ENCODE results near the gene UBAC2.

The UBAC2 gene

DNA sequence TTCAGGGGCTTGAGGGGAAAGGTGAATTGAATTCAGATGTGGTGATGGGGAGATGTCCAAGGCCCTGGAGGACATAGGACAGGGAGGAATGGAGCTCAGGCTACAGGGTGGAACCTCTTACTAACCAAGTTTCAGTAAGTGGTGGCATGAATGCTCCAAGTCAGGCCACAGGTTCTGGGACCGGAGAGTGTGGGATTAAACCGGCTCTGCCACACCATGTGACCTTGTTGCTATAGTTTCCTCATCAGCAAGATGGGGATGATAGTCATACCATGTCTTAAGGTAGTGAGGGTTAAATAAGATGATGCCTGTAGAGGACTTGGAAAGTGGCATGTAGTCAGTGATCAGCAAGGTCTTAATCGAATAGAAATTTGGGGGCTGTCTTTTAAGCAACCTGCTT lies 90.2 kb downstream of the UBAC2 start:
- no peak for DNase-seq (ENCODE audit: low read depth in 1 of 2, low spot score in 1 of 2)

DNA sequence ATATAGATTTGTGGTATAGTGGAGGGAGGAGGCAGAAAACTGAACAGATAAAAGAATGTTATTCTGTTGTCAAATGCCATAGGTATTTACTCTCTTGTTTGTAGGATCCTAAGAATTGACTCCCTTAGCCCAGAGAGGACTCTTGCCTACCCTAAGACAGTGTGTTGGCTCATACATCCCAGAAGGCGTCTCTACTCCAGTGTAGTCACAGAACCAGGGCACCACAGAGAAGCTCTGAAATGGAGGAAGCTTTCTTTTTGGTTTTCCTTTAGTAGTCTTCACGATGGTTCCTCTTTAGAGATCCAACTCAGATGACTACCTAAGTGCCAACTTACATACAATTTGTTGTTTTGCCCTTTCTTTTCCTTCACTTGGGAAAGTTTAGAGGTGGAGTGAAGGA lies 92.5 kb downstream of the UBAC2 start:
- DNase-seq (ENCODE audit: low read depth in 1 of 2, low spot score in 1 of 2): no peak

- no peak for DNase-seq (ENCODE audit: low read depth in 1 of 2, low spot score in 1 of 2)
These were observed 93.5 kb downstream of the UBAC2 start for GRCh38 chr13:99294198-99294597.

GRCh38 chr13:99294958-99295357 lies 94.3 kb downstream of the UBAC2 start:
- no peak for DNase-seq (ENCODE audit: low read depth in 1 of 2, low spot score in 1 of 2)

DNA sequence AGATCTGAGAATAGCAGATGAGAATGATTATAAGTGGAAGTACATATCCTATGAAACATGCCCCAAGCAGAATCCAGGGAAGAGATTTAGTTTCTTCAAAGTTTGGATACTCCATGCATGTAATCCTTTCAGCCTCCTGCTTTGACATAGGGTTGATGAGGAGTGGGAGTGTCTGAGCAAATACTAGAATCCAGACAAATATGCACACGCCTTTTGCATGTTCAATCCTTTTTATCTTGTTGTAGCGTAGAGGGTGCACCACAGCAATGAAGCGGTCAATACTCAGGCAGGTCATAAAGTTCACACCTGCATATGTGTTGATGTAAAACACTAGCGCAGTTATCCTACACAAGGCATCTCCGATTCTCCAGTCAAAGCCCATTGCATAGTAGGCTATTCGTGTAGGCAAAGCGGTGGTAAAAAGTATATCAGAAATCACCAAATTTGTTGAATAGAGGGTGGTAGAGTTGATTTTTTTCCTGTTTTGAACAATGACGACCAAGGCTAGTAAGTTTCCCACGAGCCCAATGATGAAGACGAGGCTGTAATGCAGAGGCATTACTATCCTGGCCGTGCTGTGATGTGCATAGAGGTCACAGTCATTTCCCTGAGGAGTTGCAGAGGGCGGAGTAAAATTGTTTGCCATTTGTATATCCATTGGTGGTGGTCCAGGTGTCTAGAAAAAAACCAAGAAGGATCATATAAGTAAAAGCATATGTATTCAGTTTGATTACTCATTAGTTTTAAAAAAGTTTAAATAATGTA lies 95.0 kb downstream of the UBAC2 start:
- no peak for DNase-seq (ENCODE audit: low read depth in 1 of 2, low spot score in 1 of 2)

DNA sequence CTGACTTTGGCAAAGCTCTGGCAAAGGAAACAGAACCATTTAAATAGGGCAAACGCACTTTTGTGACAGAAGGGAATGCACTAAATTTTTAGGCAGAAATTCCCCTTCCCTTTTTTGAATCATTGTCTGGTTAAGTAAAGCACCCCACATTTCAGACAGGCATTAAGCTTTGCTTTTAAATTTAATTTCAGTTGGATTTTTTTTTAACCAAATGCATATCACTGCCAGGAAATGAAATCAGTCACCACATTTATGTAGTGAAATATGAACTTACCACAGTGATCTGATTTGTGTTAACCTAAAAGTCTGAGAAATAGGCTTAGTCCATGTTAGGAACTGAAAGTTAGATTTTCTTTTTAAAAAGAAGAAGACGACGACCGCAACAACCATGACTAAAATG lies 95.7 kb downstream of the UBAC2 start:
- DNase-seq (ENCODE audit: low read depth in 1 of 2, low spot score in 1 of 2): no peak

DNA sequence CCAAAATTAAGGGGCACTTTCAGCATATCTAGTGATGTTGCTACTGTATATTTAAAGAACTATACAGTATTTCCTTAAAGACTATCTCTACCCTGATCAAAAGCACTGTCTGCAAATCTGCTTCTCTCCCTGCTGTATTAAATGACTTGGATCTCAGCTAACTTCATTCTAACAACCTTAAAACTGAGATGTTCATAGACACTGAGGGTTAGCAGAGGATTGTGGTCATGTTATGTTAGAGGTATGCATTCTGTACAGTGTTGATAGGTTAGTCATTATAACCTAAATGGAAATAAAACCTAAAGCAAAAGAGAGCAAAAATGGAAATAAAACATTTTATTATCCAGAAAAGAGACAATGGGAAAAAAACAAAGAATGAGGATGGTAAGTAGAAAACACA lies 96.7 kb downstream of the UBAC2 start:
- no peak for DNase-seq (ENCODE audit: low read depth in 1 of 2, low spot score in 1 of 2)

DNA sequence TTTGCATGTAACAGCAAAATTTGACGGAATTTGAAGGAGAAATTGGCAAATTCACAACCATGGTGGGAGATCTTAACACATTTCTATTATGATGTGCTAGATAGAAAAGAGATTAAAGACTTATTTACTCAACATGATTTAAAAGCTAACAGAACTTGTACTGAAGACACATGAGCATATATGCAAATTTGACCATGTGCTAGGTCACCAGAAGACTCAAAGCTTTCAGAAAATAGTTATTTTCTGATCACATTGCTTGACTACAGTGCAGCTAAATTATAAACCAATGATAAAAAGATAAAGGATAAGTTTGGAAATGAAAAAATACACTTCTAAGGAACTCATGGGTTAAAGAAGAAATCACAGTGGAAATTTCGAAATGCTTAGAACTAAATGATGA lies 97.4 kb downstream of the UBAC2 start:
- no peak for DNase-seq (ENCODE audit: low read depth in 1 of 2, low spot score in 1 of 2)

DNA sequence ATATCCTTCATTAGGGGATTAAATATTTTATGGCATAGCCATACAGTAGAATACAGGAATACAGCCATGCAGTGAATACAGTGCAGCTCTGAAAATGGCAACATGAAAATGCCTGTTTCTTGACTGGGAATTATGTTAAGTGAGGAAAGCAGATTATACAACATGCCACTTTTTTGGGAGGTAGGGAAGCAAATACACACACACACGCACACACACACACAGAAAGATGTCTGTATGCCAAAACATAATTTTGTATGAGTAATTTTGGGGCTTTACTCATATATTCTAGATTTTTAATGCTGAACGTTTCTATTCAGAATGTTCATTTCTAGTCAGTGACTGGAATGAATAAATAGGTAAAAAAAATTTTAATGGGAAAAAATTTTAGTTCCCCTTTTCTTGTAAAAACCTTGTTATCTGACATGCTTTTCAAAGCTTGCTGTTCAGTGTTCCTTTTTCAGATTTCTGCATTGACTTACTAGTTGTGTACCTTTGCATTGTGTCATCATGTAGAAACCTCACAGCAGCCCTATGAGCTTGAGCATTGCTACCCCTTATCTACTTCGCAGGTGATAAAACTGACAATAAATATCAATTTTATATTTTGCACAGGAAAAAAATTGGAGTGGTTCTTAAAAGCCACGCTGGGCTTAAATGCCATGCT lies 98.7 kb downstream of the UBAC2 start:
- no peak for DNase-seq (ENCODE audit: low read depth in 1 of 2, low spot score in 1 of 2)

- DNase-seq (ENCODE audit: low read depth in 1 of 2, low spot score in 1 of 2): no peak
These were observed 99.3 kb downstream of the UBAC2 start for GRCh38 chr13:99299920-99300341.

- no peak for DNase-seq (ENCODE audit: low read depth in 1 of 2, low spot score in 1 of 2)
These were observed 100.6 kb downstream of the UBAC2 start for GRCh38 chr13:99301056-99301838.

GRCh38 chr13:99301913-99302636 lies 101.4 kb downstream of the UBAC2 start:
- no peak for DNase-seq (ENCODE audit: low read depth in 1 of 2, low spot score in 1 of 2)

DNA sequence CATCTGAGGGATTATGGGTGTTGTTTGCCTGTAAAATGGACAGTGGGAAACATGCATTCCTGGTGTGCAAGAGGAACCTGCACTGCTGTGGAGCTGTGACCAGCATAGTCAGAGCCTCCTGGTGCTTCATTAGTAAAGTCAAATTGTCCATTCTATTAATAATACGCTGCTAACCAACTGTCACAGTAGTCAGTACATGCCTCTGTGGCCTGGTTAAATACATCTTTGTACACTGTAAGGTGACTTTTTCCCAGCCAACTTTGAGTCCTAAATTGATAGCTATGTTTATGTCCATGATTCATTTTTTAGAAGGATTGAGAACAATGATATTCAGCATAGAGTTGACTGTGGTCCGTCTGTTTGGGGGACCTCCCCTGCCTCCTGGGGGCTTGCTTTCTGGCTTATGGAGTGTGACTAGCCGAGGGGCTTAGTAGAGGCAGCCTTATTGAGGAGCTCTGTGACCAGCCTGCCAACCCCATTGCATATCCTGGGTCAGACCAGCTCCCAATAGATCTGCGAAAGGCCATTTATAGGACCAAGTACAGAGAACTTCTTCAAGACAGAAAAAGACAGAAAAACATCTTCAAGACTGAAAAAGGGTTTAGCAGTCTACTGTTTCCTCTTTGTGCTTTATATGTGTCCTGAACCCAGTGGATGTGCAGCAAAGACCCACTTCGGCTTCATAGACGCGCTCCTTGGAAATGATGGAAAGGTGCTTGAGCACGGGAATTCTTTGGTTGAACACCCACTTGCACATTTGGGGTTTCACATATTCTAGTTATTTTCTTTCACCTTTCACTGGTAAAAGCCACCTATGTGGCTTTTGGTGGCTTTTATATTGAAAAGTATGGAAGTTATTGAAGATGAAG lies 102.2 kb downstream of the UBAC2 start:
- DNase-seq (ENCODE audit: low read depth in 1 of 2, low spot score in 1 of 2): no peak

DNA sequence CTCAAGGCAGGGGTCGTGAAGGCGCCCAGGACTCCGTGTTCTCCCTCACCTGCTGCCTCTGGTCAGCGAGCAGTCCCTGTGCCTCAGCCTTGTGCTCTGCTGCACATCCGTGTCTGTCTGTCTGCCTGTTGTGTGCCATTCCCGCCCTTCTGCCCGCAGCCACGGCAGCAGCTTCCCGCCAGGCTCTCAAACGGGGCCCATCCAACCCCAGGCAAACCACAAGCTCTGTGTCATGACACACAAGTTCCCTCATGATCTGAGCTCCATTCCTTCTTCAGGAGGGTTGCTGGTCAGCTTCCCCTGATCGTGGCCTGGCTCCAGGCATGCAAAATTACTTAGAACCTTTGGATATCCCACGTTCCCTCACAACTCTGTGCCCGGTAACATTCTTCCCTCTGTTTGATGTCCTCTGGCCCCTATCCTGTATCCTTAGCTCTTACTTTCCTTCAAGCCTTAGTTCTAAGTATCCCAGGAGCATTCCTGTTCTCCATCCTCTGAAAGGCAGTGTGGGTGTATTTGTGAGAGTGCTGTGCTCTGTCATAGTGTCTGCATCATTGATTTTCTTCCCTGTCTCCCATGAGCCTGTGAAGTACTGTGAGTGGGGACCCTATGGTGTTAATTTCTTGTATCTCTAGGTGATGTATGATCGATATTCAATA lies 103.3 kb downstream of the UBAC2 start:
- peak in 1 of 2 donors; percentile 31 for DNase-seq (ENCODE audit: low read depth in 1 of 2, low spot score in 1 of 2)

DNA sequence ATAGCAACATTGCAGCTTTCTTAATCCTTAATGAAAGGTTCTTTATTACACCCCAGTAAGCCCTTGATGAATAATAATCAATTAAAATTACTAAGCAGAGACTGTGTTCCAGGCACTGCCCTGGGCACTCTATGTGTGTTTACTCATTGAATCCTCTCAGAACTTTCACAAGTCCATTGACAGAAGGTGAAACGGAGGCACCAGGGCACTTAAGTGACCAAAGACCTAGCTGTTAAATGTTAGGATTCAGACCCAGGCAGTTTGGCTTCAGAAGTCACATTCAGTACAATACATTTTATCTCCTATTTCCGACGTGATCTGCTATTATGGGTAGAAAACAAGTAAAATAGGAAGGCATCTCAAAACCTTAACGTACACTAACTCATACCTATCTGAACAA lies 103.9 kb downstream of the UBAC2 start:
- DNase-seq (ENCODE audit: low read depth in 1 of 2, low spot score in 1 of 2): no peak

GRCh38 chr13:99305158-99305557 lies 104.5 kb downstream of the UBAC2 start:
- DNase-seq (ENCODE audit: low read depth in 1 of 2, low spot score in 1 of 2): no peak

DNA sequence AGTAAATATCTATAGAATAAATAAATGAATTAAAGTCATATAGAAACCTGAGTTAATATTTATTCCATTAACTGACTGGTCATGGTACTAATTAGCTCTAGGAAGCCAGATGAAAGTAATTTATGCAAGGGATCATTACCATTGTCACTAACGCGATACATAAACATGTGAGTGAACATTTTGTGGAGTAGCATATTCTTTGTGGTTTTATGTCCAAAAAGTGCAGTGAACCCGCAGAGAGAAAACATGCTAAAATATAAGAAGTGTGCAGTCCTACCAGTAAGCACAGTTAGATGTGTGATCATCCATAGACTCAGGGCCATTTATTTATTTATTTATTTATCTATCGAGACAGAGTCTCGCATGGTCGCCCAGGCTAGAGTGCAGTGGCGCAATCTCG lies 104.9 kb downstream of the UBAC2 start:
- DNase-seq (ENCODE audit: low read depth in 1 of 2, low spot score in 1 of 2): no peak

GRCh38 chr13:99307247-99307646 lies 106.6 kb downstream of the UBAC2 start, which contains the start of gene GPR183:
GPR183 (minus strand) TSS chr13:99307399; CDS start chr13:99296145, 11,254 bp downstream.
- DNase-seq (ENCODE audit: low read depth in 1 of 2, low spot score in 1 of 2): no peak

GRCh38 chr13:99307648-99308339 lies 107.1 kb downstream of the UBAC2 start:
- DNase-seq (ENCODE audit: low read depth in 1 of 2, low spot score in 1 of 2): peak in 1 of 2 donors; percentile 39

Data from stimulated activated CD4-positive, alpha-beta T cell treated with anti-CD3 and anti-CD28 coated beads, Interleukin-15, amount 100 ng/mL, for 1 hour (primary cell).